ENCODE results near the gene SLA2.
"Not testable (repeated sequence)": the region's sequence is repeated elsewhere in the genome, so short reads cannot be mapped to it uniquely, and the experiment has no call there.

Gene SLA2

GRCh38 chr20:36573103-36573797, 72.7 kb downstream of the SLA2 start, which contains the start of gene TGIF2:
TGIF2 (plus strand) TSS chr20:36573597; CDS start chr20:36578775, 5,178 bp downstream.
- DNase-seq: peak; percentile 87

DNA sequence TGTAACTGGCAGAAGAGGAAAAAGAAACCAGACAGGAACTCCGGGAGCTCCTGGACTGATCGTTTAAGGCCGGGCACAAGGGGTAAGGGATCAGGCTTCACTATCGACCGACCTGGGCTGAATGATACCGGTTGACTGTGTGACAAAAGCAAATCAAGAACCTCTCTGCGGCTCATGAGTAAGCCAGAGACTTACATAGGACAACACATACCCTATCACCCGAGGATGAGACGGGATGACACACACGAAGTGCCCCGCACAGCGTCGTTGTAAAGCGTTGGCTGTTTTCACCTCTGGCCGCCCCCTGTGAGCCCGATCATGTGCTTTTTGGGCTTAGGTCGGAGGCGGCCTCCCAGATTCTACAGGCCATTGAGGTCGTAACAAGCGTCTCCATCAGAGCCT, 73.3 kb downstream of the SLA2 start:
- DNase-seq: peak; percentile 70

DNA sequence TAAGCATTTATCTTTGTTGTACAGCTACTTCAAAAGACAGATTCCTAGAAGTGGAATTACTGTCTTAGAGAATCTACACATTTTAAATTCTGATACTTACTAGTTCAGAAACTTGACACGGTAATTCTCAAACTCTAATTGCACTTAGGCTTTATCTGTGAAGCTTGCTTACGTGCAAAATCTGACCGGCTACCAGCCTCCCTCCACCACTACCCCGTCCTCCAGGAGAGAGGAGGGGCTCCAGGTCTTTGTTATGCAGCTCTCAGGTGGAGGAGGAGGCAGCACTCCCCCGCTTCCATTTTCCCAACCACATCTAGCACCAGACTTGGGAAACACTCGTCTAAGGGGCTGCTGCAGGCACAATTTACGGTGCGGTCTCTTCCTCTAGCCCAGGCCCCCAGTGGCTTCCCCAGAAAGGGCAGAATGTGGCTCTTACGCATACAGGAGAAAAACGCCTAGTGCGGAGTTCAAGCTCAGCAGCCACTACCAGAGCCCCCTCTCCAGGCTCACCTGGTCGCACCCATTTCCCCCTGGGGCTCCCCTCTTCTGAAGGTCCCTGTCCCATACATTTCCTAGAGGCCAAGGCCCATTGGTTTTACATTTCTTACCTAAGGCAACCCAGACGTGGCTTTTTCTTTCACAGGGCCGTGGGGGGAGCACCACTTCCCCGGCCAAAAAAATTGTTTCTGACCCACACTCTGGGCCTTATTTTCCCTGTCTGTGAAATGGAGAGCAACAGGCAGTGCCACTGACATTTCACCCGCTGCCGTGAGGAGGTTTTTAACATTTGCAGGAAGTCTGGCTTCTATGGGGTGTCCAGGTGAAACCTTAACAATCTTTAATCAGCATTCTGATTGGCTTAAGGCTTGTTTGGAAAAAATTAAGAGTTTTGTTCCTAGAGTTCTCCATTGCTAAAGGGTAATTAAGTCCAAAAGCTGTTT, 74.2 kb downstream of the SLA2 start:
- DNase-seq: no peak

- no peak for DNase-seq
Measured at GRCh38 chr20:36569847-36570429, 76.1 kb downstream of the SLA2 start.

- no peak for DNase-seq
Measured at GRCh38 chr20:36565520-36565919, 80.5 kb downstream of the SLA2 start.

DNA sequence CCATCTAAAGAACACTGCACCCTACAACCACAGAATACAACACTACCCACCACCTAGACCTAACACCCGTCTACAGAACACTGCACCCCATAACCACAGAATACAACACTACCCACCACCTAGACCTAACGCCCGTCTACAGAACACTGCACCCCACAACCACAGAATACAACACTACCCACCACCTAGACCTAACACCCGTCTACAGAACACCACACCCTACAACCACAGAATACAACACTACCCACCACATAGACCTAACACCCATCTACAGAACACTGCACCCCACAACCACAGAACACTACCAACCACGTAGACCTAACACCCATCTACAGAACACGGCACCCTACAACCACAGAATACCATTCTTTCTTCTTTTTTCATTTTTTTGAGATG, 81.3 kb downstream of the SLA2 start:
- DNase-seq: not testable (repeated sequence)

DNA sequence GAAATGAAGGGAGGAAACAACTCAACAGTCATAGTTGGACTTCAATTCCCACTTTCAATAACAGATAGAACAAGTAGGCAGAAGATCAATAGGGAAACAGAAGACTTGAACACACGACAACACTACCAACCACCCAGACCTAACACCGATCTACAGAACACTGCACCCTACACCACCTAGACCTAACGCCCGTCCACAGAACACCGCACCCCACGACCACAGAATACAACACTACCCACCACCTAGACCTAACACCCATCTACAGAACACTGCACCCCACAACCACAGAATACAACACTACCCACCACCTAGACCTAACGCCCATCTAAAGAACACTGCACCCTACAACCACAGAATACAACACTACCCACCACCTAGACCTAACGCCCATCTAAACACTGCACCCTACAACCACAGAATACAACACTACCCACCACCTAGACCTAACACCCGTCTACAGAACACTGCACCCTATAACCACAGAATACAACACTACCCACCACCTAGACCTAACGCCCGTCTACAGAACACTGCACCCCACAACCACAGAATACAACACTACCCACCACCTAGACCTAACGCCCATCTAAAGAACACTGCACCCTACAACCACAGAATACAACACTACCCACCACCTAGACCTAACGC, 81.8 kb downstream of the SLA2 start:
- DNase-seq: not testable (repeated sequence)

DNA sequence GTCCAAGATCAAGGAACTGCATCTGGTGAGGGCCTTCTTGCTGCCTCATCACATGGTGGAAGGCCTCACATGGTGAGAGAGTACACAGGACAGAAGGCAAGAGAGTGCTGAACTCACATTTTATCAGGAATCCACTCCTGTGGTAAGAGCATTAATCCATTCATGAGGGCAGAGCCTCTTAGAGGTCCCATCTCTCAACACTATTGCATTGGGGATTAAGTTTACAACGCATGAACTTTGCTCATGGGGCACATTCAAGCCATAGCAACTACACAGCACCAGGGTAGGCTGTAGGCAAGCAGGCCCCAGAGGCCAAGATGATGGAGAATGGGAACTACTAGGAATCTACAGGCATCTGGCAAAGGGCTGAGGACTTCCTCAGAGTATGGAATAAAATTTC, 82.6 kb downstream of the SLA2 start:
- no peak for DNase-seq

GRCh38 chr20:36562724-36563123, 83.3 kb downstream of the SLA2 start:
- DNase-seq: no peak
